ENCODE measurements around the gene HRAS.

- no peak for TF ChIP-seq CTCF (IDR thresholded peaks at IDR 0.05)
- TF ChIP-seq POLR2A (IDR thresholded peaks at IDR 0.05), result no peak
Observed at GRCh38 chr11:567629-568292, 32.4 kb upstream of the HRAS start.
